B cell (primary cell): Measurements from ENCODE around the gene ZNF646. TPM values are rescaled to one million over a fixed set of nuclear protein-coding genes. Genes with fewer than 3 reads are reported as not detected.

Source experiments
- ATAC-seq: fragments of 200-7000 bp; cut with Tn5 transposase; one replicate; pipeline ENCODE4 v1.10.0; 2021; ENCODE audit warnings: low read depth, mild to moderate bottlenecking, moderate number of reproducible peaks, moderate library complexity
- CTCF ChIA-PET: fragments of 350-600 bp; sonication (Branson Sonifier 250); formaldehyde crosslinking; loops from one replicate; lab custom pipeline; 2021; ENCODE audit warnings: antibody characterized with exemption, inconsistent platforms; lab: Charles Lee
- POLR2A ChIA-PET: fragments of 350-600 bp; sonication (Branson Sonifier 250); formaldehyde crosslinking; loops from one replicate; lab custom pipeline; 2021; ENCODE audit warnings: antibody characterized with exemption; lab: Charles Lee
- DNase-seq: peaks from one replicate; pipeline ENCODE4 v3.0.0; 2013
- H2AFZ ChIP-seq: 2 replicates; pipeline ENCODE4 v1.6.1; 2012; ENCODE audit warnings: mild to moderate bottlenecking, low read depth, low read length; ENCODE audit not compliant: insufficient read depth, poor library complexity, severe bottlenecking
- H3K27ac ChIP-seq, 2 donors: 1 replicate in 1 of 2; 2 replicates in 1 of 2; pipeline ENCODE4 v1.5.1; 2012 to 2013; ENCODE audit warnings: low read length in 2 of 2, mild to moderate bottlenecking in 2 of 2, moderate library complexity in 1 of 2
- H3K27me3 ChIP-seq, 4 experiments: fragments of 200-600 bp in 1 of 4; sonication (generic) in 1 of 4; replicated peaks in 1 of 4; 1 replicate in 2 of 4; 2 replicates in 2 of 4; pipeline versions ENCODE4 v1.6.1 to v1.7.0; 2013 to 2016; ENCODE audit warnings: low read length in 3 of 4, mild to moderate bottlenecking in 2 of 4, mixed read lengths in 1 of 4, moderate library complexity in 1 of 4; ENCODE audit not compliant: insufficient read depth in 4 of 4, control insufficient read depth in 3 of 4; ENCODE audit errors: control extremely low read depth in 1 of 4
- H3K36me3 ChIP-seq, 2 experiments: replicated peaks in 1 of 2; 1 replicate in 1 of 2; 2 replicates in 1 of 2; pipeline versions ENCODE4 v1.6.1 to v1.7.1; 2013; ENCODE audit warnings: low read length in 1 of 2; ENCODE audit not compliant: insufficient read depth in 2 of 2, control insufficient read depth in 1 of 2; ENCODE audit errors: control extremely low read depth in 1 of 2, extremely low read depth in 1 of 2
- H3K4me1 ChIP-seq, 2 donors: fragments of 200-600 bp in 1 of 2; sonication (generic) in 1 of 2; 1 replicate in 1 of 2; 2 replicates in 1 of 2; pipeline versions ENCODE4 v1.5.1 to v1.6.1; 2013 to 2017; ENCODE audit warnings: low read length in 2 of 2; ENCODE audit not compliant: control insufficient read depth in 2 of 2, insufficient read depth in 2 of 2
- H3K4me2 ChIP-seq: replicated peaks from 2 replicates; pipeline ENCODE3; 2012; ENCODE audit warnings: mild to moderate bottlenecking, low read depth, low read length; ENCODE audit not compliant: poor library complexity, severe bottlenecking
- H3K4me3 ChIP-seq, 5 experiments: fragments of 200-600 bp in 1 of 5; sonication (generic) in 1 of 5; 1 replicate in 3 of 5; 2 replicates in 2 of 5; pipeline versions ENCODE4 v1.5.1 to v1.7.0; 2011 to 2016; ENCODE audit warnings: low read length in 4 of 5, mild to moderate bottlenecking in 4 of 5, low read depth in 2 of 5, control low read depth in 1 of 5, moderate library complexity in 1 of 5; ENCODE audit not compliant: insufficient read depth in 1 of 5; ENCODE audit errors: control extremely low read depth in 1 of 5, extremely low read depth in 1 of 5
- H3K79me2 ChIP-seq: fragments of 200-600 bp; sonication (generic); one replicate; pipeline ENCODE4 v1.6.0; 2016; ENCODE audit warnings: low read length; ENCODE audit not compliant: control insufficient read depth, insufficient read depth
- H3K9ac ChIP-seq: fragments of 200-600 bp; sonication (generic); 2 replicates; pipeline ENCODE4 v1.6.1; 2017; ENCODE audit warnings: mild to moderate bottlenecking, low read length, moderate library complexity
- H3K9me3 ChIP-seq, 3 donors: one replicate each; pipeline versions ENCODE4 v1.6.1 to v1.7.1; 2013; ENCODE audit warnings: low read length in 2 of 3; ENCODE audit not compliant: control insufficient read depth in 2 of 3, insufficient read depth in 1 of 3; ENCODE audit errors: control extremely low read depth in 1 of 3
- H4K20me1 ChIP-seq: 2 replicates; pipeline ENCODE4 v1.6.0; 2012; ENCODE audit warnings: mild to moderate bottlenecking, low read length; ENCODE audit not compliant: insufficient read depth, control insufficient read depth, poor library complexity, severe bottlenecking
- H3K27ac Mint-ChIP-seq: one replicate; pipeline ENCODE4 v1.8.0; 2021; ENCODE audit warnings: mixed read lengths
- H3K27me3 Mint-ChIP-seq: one replicate; pipeline ENCODE4 v1.8.0; 2021; ENCODE audit warnings: mixed read lengths
- H3K4me1 Mint-ChIP-seq: one replicate; pipeline ENCODE4 v1.8.0; 2021; ENCODE audit warnings: mixed read lengths
- H3K4me3 Mint-ChIP-seq: one replicate; pipeline ENCODE4 v1.8.0; 2021; ENCODE audit warnings: mixed read lengths
- H3K9me3 Mint-ChIP-seq: one replicate; pipeline ENCODE4 v1.8.0; 2022; ENCODE audit warnings: mixed read lengths; ENCODE audit not compliant: insufficient read depth
- CTCF ChIP-seq: fragments of 200-600 bp; IDR thresholded peaks from one replicate; pipeline ENCODE4 v1.8.0; 2022; ENCODE audit warnings: antibody characterized with exemption, mild to moderate bottlenecking
- EZH2 ChIP-seq: IDR thresholded peaks from 2 replicates; pipeline ENCODE4 v1.6.1; 2012; ENCODE audit warnings: borderline replicate concordance, low read depth, mild to moderate bottlenecking, moderate library complexity, low read length; ENCODE audit not compliant: insufficient read depth, poor library complexity, severe bottlenecking
- WGBS: methylation state at CpG from one replicate; pipeline ENCODE4 v1.1.5; 2013; ENCODE audit warnings: missing lambda C conversion rate; ENCODE audit not compliant: insufficient coverage; 5-methylcytosine and 5-hydroxymethylcytosine counted together
- intact Hi-C: fragments of 100-400 bp; cut with micrococcal nuclease; formaldehyde crosslinking; loops from one replicate; pipeline ENCODE4 v1.10.0; 2022
- polyA plus RNA-seq: library from polyadenylated mRNA; depleted of rRNA; stranded (reverse); fragments of >200 nt; gene quantifications from 2 replicates; pipeline ENCODE4 v1.2.3, GENCODE V29; 2012
- total RNA-seq, 2 donors: library from RNA; stranded (reverse); fragments of 120-200 nt in 1 of 2; gene quantifications; 1 replicate in 1 of 2; 2 replicates in 1 of 2; pipeline versions ENCODE4 v1.2.3 to v1.2.4, GENCODE V29; 2013 to 2022

ZNF646 gene
- total and polyA plus RNA-seq, 2 donors (not counting 1 experiment from before 2014, with no cell fraction given): 14.7 to 45.9 TPM

DNA sequence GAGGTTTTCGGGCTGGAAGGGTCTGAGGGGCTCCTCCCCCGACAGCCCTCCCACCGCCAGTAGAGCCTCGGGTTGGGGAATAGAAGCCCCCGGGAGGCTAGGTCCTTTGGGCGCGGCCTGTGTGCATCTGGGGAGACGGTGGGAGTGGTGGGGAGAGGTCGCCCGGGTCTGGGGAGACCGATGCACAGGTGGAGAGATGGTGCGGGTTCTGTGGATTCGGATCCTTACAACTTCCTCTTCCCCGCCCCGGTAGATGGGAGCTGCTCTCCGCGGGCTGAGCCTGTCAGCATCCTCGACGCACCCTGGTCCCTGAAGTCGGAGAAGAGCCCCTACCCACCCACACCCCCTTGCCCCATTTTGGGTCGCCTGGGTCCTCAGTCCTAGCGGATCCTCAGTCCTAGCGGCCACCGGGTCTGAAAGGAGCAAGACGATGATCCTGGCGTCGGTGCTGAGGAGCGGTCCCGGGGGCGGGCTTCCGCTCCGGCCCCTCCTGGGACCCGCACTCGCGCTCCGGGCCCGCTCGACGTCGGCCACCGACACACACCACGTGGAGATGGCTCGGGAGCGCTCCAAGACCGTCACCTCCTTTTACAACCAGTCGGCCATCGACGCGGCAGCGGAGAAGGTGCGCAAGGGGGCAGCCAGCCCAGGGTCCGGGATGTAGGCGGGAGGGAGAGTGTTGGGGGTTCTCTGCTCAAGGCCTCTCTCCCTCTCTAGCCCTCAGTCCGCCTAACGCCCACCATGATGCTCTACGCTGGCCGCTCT lies 34.8 kb downstream of the ZNF646 start:
- DNase-seq (no peak), ATAC-seq (no peak)
- Histone ChIP-seq H2AFZ (peak overlapping the region; percentile 92), H3K9ac (peak overlapping the region; percentile 89), H3K4me3 (peak overlapping the region; percentile 41 to 82 (median 78)), H3K9me3 (no peaks in the 10 kb centered on the region), H4K20me1 (peaks cover 5% of the 10 kb centered on the region), H3K27ac (peak overlapping the region in 1 of 2 donors; percentile 72), H3K4me1 (peaks cover 7 to 18% of the 10 kb centered on the region in 2 donors), H3K36me3 (peaks cover 1 to 31% of the 10 kb centered on the region in 2 experiments), H3K4me2 (peak overlapping the region; percentile 100), H3K79me2 (peaks cover 10% of the 10 kb centered on the region), H3K27me3 (no peaks in the 10 kb centered on the region)
- H3K27me3 Mint-ChIP-seq: no peaks in the 10 kb centered on the region
- peaks cover 21% of the 10 kb centered on the region for H3K4me1 Mint-ChIP-seq
- no peaks in the 10 kb centered on the region for H3K9me3 Mint-ChIP-seq
- CTCF ChIA-PET: no interaction called here
- intact Hi-C loops: loop anchor here (2.0 to 10.0 kb wide), 5 partner anchors 14 to 76 kb away; partner anchors contain the start of genes FUS, STX4, VKORC1 and ZNF646
- TF ChIP-seq EZH2: no peak
- TF ChIP-seq CTCF: no peak
- H3K27ac Mint-ChIP-seq: peak overlapping the region; percentile 63
- WGBS: 68% methylated on average over 25 of the region's 57 CpGs
- POLR2A ChIA-PET: no interaction called here
- H3K4me3 Mint-ChIP-seq: peak overlapping the region; percentile 86

GRCh38 chr16:31109622-31110021 lies 35.4 kb downstream of the ZNF646 start:
- 92% methylated on average over 6 of the region's 12 CpGs for WGBS
- no peak overlapping the region for H3K4me2 ChIP-seq
- no peaks in the 10 kb centered on the region for H3K27me3 ChIP-seq
- no peak overlapping the region for H2AFZ ChIP-seq
- Mint-ChIP-seq H3K27ac (peak overlapping the region; percentile 63), H3K27me3 (no peaks in the 10 kb centered on the region), H3K9me3 (no peaks in the 10 kb centered on the region), H3K4me1 (peaks cover 21% of the 10 kb centered on the region), H3K4me3 (peak overlapping the region; percentile 86)
- DNase-seq: no peak
- ATAC-seq: no peak
- H4K20me1 ChIP-seq: peaks cover 5% of the 10 kb centered on the region
- H3K4me3 ChIP-seq: no peak overlapping the region
- no peak overlapping the region for H3K27ac ChIP-seq
- H3K79me2 ChIP-seq: peaks cover 10% of the 10 kb centered on the region
- H3K36me3 ChIP-seq: peaks cover 1 to 31% of the 10 kb centered on the region in 2 experiments
- H3K9ac ChIP-seq: no peak overlapping the region
- TF ChIP-seq CTCF (no peak), EZH2 (no peak)
- CTCF ChIA-PET: no interaction called here
- H3K9me3 ChIP-seq: no peaks in the 10 kb centered on the region
- peaks cover 7 to 18% of the 10 kb centered on the region in 2 donors for H3K4me1 ChIP-seq
- intact Hi-C loops: loop anchor here (2.0 to 10.0 kb wide), 5 partner anchors 15 to 77 kb away; partner anchors contain the start of genes FUS, STX4, VKORC1 and ZNF646
- POLR2A ChIA-PET: interaction anchor here (0.6 kb wide), 1 partner anchor 160 kb away, joined by 3 read pairs; no protein-coding TSS in a partner anchor
